Neural cell (in vitro differentiated cells): ENCODE measurements around the gene KIF20B. TPM values are rescaled to one million over a fixed set of nuclear protein-coding genes. Genes with fewer than 3 reads are reported as not detected.

Source experiments
- H2AFZ ChIP-seq: fragments of 200-600, 300-800 bp; sonication (generic), shearing (Covaris generic); 2 replicates; pipeline ENCODE4 v1.6.0; 2014; ENCODE audit warnings: low read depth, mild to moderate bottlenecking, antibody characterized with exemption, low read length, moderate library complexity
- H3F3A ChIP-seq: fragments of 200-600 bp; shearing (Covaris generic); 2 replicates; pipeline ENCODE4 v1.6.1; 2016; ENCODE audit warnings: mild to moderate bottlenecking, moderate library complexity, mixed read lengths, antibody characterized with exemption, low read length; ENCODE audit not compliant: insufficient read depth, poor library complexity, severe bottlenecking
- H3K27ac ChIP-seq: fragments of 200-600, 300-800 bp; sonication (generic), shearing (Covaris generic); 2 replicates; pipeline ENCODE4 v1.5.1; 2014; ENCODE audit warnings: mild to moderate bottlenecking, low read length, moderate library complexity
- H3K27me3 ChIP-seq: fragments of 300-800, 200-600 bp; sonication (generic), shearing (Covaris generic); 2 replicates; pipeline ENCODE4 v1.6.0; 2014; ENCODE audit warnings: mild to moderate bottlenecking, low read depth, low read length, moderate library complexity; ENCODE audit not compliant: insufficient read depth
- H3K36me3 ChIP-seq: fragments of 300-800, 200-600 bp; sonication (generic), shearing (Covaris generic); 2 replicates; pipeline ENCODE4 v1.5.1; 2014; ENCODE audit warnings: mild to moderate bottlenecking, antibody characterized with exemption, low read length, moderate library complexity; ENCODE audit not compliant: insufficient read depth
- H3K4me2 ChIP-seq: fragments of 300-800, 200-600 bp; sonication (generic), shearing (Covaris generic); 2 replicates; pipeline ENCODE4 v1.6.0; 2014; ENCODE audit warnings: mild to moderate bottlenecking, low read length
- H3K4me3 ChIP-seq: fragments of 300-800, 200-600 bp; sonication (generic), shearing (Covaris generic); 2 replicates; pipeline ENCODE4 v1.5.1; 2014; ENCODE audit warnings: mild to moderate bottlenecking, low read length, moderate library complexity
- H3K79me2 ChIP-seq: fragments of 200-600 bp; shearing (Covaris generic); replicated peaks from 2 replicates; pipeline ENCODE4 v1.6.0; 2014; ENCODE audit warnings: mild to moderate bottlenecking, low read length, moderate library complexity; ENCODE audit not compliant: insufficient read depth
- H3K9ac ChIP-seq: fragments of 300-800, 200-600 bp; sonication (generic), shearing (Covaris generic); 2 replicates; pipeline ENCODE4 v1.6.1; 2016; ENCODE audit warnings: mild to moderate bottlenecking, low read length, mixed read lengths
- H3K9me2 ChIP-seq: fragments of 200-600 bp; shearing (Covaris generic); 2 replicates; pipeline ENCODE4 v1.6.1; 2016; ENCODE audit warnings: mild to moderate bottlenecking, low read length, mixed read lengths; ENCODE audit not compliant: insufficient read depth
- H3K9me3 ChIP-seq: fragments of 200-600, 300-800 bp; sonication (generic), shearing (Covaris generic); 2 replicates; pipeline ENCODE4 v1.6.1; 2016; ENCODE audit warnings: mild to moderate bottlenecking, mixed run types, low read length, moderate library complexity, mixed read lengths
- H4K20me1 ChIP-seq: fragments of 200-600 bp; shearing (Covaris generic); 2 replicates; pipeline ENCODE4 v1.6.1; 2016; ENCODE audit warnings: mild to moderate bottlenecking, mixed run types; ENCODE audit not compliant: insufficient read depth
- CTCF ChIP-seq: fragments of 450-650 bp; IDR thresholded peaks from 2 replicates; pipeline ENCODE4 v1.5.1; 2014; ENCODE audit warnings: antibody characterized with exemption, mild to moderate bottlenecking, moderate library complexity; ENCODE audit not compliant: poor library complexity, severe bottlenecking
- EP300 ChIP-seq: fragments of 450-650 bp; conservative IDR thresholded peaks from 2 replicates; pipeline ENCODE4 v1.6.1; 2014; ENCODE audit warnings: antibody characterized with exemption, mild to moderate bottlenecking, moderate library complexity; ENCODE audit not compliant: poor library complexity, severe bottlenecking
- EZH2 ChIP-seq: fragments of 200-600, 300-800 bp; shearing (Covaris generic), sonication (generic); IDR thresholded peaks from 2 replicates; pipeline ENCODE4 v1.6.1; 2014; ENCODE audit warnings: antibody characterized with exemption, low read length, borderline replicate concordance, mild to moderate bottlenecking; ENCODE audit not compliant: insufficient read depth, poor library complexity, severe bottlenecking
- MXI1 ChIP-seq: fragments of 450-650 bp; conservative IDR thresholded peaks from 2 replicates; pipeline ENCODE4 v1.6.1; 2014; ENCODE audit warnings: antibody characterized with exemption, mild to moderate bottlenecking; ENCODE audit not compliant: poor library complexity, severe bottlenecking
- POLR2AphosphoS5 ChIP-seq: IDR thresholded peaks from 2 replicates; pipeline ENCODE4 v1.6.1; 2012
- RAD21 ChIP-seq: fragments of 450-650 bp; conservative IDR thresholded peaks from 2 replicates; pipeline ENCODE4 v1.6.1; 2014; ENCODE audit warnings: antibody characterized with exemption, mild to moderate bottlenecking, moderate library complexity
- REST ChIP-seq: IDR thresholded peaks from 2 replicates; pipeline ENCODE4 v1.6.1; 2012; ENCODE audit warnings: borderline replicate concordance
- SMC3 ChIP-seq: fragments of 450-650 bp; conservative IDR thresholded peaks from 2 replicates; pipeline ENCODE4 v1.6.1; 2014; ENCODE audit warnings: antibody characterized with exemption, mild to moderate bottlenecking, moderate library complexity; ENCODE audit not compliant: poor library complexity
- TAF1 ChIP-seq: IDR thresholded peaks from 2 replicates; pipeline ENCODE4 v1.6.1; 2012; ENCODE audit warnings: low read depth
- polyA plus RNA-seq: library from polyadenylated mRNA; depleted of rRNA; stranded (reverse); fragments of >200 nt; gene quantifications from 2 replicates; pipeline ENCODE4 v1.2.3, GENCODE V29; 2014

Gene KIF20B
- polyA plus RNA-seq, 1 donor from 2014 or later: 3.9 TPM

GRCh38 chr10:89655722-89656121, 45.7 kb upstream of the KIF20B start:
- Histone ChIP-seq H3F3A (no peaks in the 10 kb centered on the region), H3K9me3 (no peaks in the 10 kb centered on the region), H3K27me3 (no peaks in the 10 kb centered on the region), H3K4me3 (no peak overlapping the region), H4K20me1 (no peaks in the 10 kb centered on the region), H3K79me2 (no peaks in the 10 kb centered on the region), H2AFZ (no peak overlapping the region), H3K9ac (no peak overlapping the region), H3K27ac (no peak overlapping the region), H3K36me3 (no peaks in the 10 kb centered on the region), H3K4me2 (no peak overlapping the region), H3K9me2 (no peaks in the 10 kb centered on the region)
- TF ChIP-seq REST: no peak
- no peak for TF ChIP-seq RAD21
- no peak for TF ChIP-seq SMC3
- TF ChIP-seq EZH2: no peak
- TF ChIP-seq CTCF: no peak
- TF ChIP-seq MXI1: no peak
- TF ChIP-seq POLR2AphosphoS5: no peak
- no peak for TF ChIP-seq TAF1
- no peak for TF ChIP-seq EP300

- Histone ChIP-seq H3K9ac (no peak overlapping the region), H3F3A (no peaks in the 10 kb centered on the region), H2AFZ (no peak overlapping the region), H3K79me2 (no peaks in the 10 kb centered on the region), H3K27me3 (no peaks in the 10 kb centered on the region), H3K27ac (no peak overlapping the region), H3K9me3 (no peaks in the 10 kb centered on the region), H3K4me3 (no peak overlapping the region), H3K36me3 (no peaks in the 10 kb centered on the region), H4K20me1 (no peaks in the 10 kb centered on the region), H3K4me2 (no peak overlapping the region), H3K9me2 (no peaks in the 10 kb centered on the region)
- no peak for TF ChIP-seq REST
- no peak for TF ChIP-seq CTCF
- TF ChIP-seq EP300: no peak
- TF ChIP-seq MXI1: no peak
- TF ChIP-seq TAF1: no peak
- TF ChIP-seq POLR2AphosphoS5: no peak
- TF ChIP-seq RAD21: no peak
- no peak for TF ChIP-seq SMC3
- TF ChIP-seq EZH2: no peak
Measured at GRCh38 chr10:89657302-89657701, 44.1 kb upstream of the KIF20B start.
